HepG2 (cell line): ENCODE results near the gene SLC5A5. TPM values are rescaled to one million over a fixed set of nuclear protein-coding genes. Genes with fewer than 3 reads are reported as not detected.

Experiments used
- ATAC-seq: fragments of 200-7000 bp; cut with Tn5 transposase; 3 replicates; pipeline ENCODE4 v1.9.1; 2020; ENCODE audit warnings: mild to moderate bottlenecking, moderate library complexity
- BruUV-seq: library from RNA; stranded (reverse); fragments of 400-500 nt; replicated peaks from 2 replicates; lab custom pipeline; 2021; lab: Mats Ljungman, UMichigan
- CTCF ChIA-PET: fragments of 300-600 bp; formaldehyde crosslinking; extraction: SDS; loops from one replicate; lab custom pipeline; 2021; ENCODE audit warnings: low total read pairs, inconsistent platforms, low intra/inter-chr PET ratio; lab: Yijun Ruan, JAX
- POLR2A ChIA-PET: fragments of 350-600 bp; sonication (Branson Sonifier 250); formaldehyde crosslinking; loops from one replicate; lab custom pipeline; 2020; ENCODE audit warnings: antibody characterized with exemption, inconsistent platforms; lab: Yijun Ruan, JAX
- DNase-seq: peaks from one replicate; pipeline ENCODE4 v3.0.0-alpha.2; 2015; ENCODE audit warnings: low spot score
- FAIRE-seq: peaks from 3 replicates; lab custom pipeline; 2011; peaks lifted over from hg19 to GRCh38; lab: Jason Lieb, UNC
- H2AFZ ChIP-seq: one replicate; pipeline ENCODE4 v1.6.1; 2011; ENCODE audit warnings: low read length, inconsistent platforms
- H3K27ac ChIP-seq: fragments of 300-600 bp; 3 replicates; pipeline ENCODE4 v1.8.0; 2011; ENCODE audit warnings: mixed run types, mild to moderate bottlenecking, mixed read lengths, low read length, inconsistent platforms; ENCODE audit not compliant: insufficient read depth; ENCODE audit errors: extremely low read length
- H3K27me3 ChIP-seq, 2 experiments: fragments of 200-600 bp in 1 of 2; 2 replicates in 1 of 2; 3 replicates in 1 of 2; pipeline versions ENCODE4 v1.6.0 to v1.8.0; 2011; ENCODE audit warnings: low read length in 2 of 2, mild to moderate bottlenecking in 2 of 2, moderate library complexity in 2 of 2, inconsistent platforms in 1 of 2; ENCODE audit not compliant: insufficient read depth in 2 of 2, control insufficient read depth in 1 of 2
- H3K36me3 ChIP-seq, 2 experiments: fragments of 200-600 bp in 1 of 2; replicated peaks in 1 of 2; 2 replicates in 1 of 2; 3 replicates in 1 of 2; pipeline versions ENCODE4 v1.5.1 to v1.8.0; 2011; ENCODE audit warnings: low read length in 2 of 2, inconsistent platforms in 1 of 2; ENCODE audit not compliant: insufficient read depth in 2 of 2, control insufficient read depth in 1 of 2
- H3K4me1 ChIP-seq: 2 replicates; pipeline ENCODE4 v1.5.1; 2012; ENCODE audit warnings: low read length, inconsistent platforms; ENCODE audit not compliant: insufficient read depth
- H3K4me2 ChIP-seq: 2 replicates; pipeline ENCODE4 v1.6.0; 2011; ENCODE audit warnings: low read depth, low read length, inconsistent platforms
- H3K4me3 ChIP-seq, 3 experiments: fragments of 200-600 bp in 1 of 3; sonication (generic), shearing (Covaris generic) in 1 of 3; replicated peaks in 1 of 3; 2 replicates each; pipeline ENCODE4 v1.5.1; 2011 to 2016; ENCODE audit warnings: low read length in 3 of 3, inconsistent platforms in 2 of 3, low read depth in 2 of 3, mild to moderate bottlenecking in 2 of 3, control low read depth in 1 of 3, mixed read lengths in 1 of 3; ENCODE audit not compliant: insufficient read depth in 1 of 3
- H3K79me2 ChIP-seq: one replicate; pipeline ENCODE4 v1.6.1; 2011; ENCODE audit warnings: low read length, inconsistent platforms; ENCODE audit not compliant: insufficient read depth
- H3K9ac ChIP-seq: 2 replicates; pipeline ENCODE4 v1.6.0; 2011; ENCODE audit warnings: mild to moderate bottlenecking, low read depth, low read length, inconsistent platforms; ENCODE audit not compliant: insufficient read depth
- H3K9me3 ChIP-seq: 2 replicates; pipeline ENCODE4 v1.5.1; 2012; ENCODE audit warnings: mild to moderate bottlenecking, low read length
- H4K20me1 ChIP-seq: 2 replicates; pipeline ENCODE4 v1.6.0; 2011; ENCODE audit warnings: inconsistent platforms, mild to moderate bottlenecking, low read length, moderate library complexity; ENCODE audit not compliant: insufficient read depth
- EED ChIP-seq: sonication (generic); formaldehyde crosslinking; IDR thresholded peaks from 2 replicates; pipeline ENCODE4 v1.5.0; 2020; ENCODE audit warnings: mild to moderate bottlenecking, missing genetic modification reagents
- EZH2 ChIP-seq: conservative IDR thresholded peaks from 2 replicates; pipeline ENCODE4 v1.6.1; 2012; ENCODE audit warnings: mild to moderate bottlenecking, low read depth, low read length, moderate library complexity
- LCORL ChIP-seq, 2 experiments: fragments of 450-650 bp in 1 of 2; sonication (generic) in 1 of 2; formaldehyde crosslinking in 1 of 2; IDR thresholded peaks; 2 replicates each; pipeline versions ENCODE4 v1.5.0 to v1.6.1; 2017 to 2020; ENCODE audit warnings: antibody characterized with exemption in 1 of 2, missing genetic modification reagents in 1 of 2
- MTA1 ChIP-seq: sonication (generic); formaldehyde crosslinking; IDR thresholded peaks from 2 replicates; pipeline ENCODE4 v1.4.0; 2020; ENCODE audit warnings: missing genetic modification reagents, mild to moderate bottlenecking, borderline replicate concordance
- MYC ChIP-seq: sonication (generic); formaldehyde crosslinking; IDR thresholded peaks from 2 replicates; pipeline ENCODE4 v1.9.0; 2021; ENCODE audit warnings: missing genetic modification reagents, borderline replicate concordance
- NCOA2 ChIP-seq: sonication (generic); formaldehyde crosslinking; IDR thresholded peaks from 2 replicates; pipeline ENCODE4 v1.8.0; 2022; ENCODE audit warnings: inconsistent platforms
- RAD51 ChIP-seq: fragments of 450-650 bp; IDR thresholded peaks from 2 replicates; pipeline ENCODE4 v1.6.1; 2016; ENCODE audit warnings: borderline replicate concordance
- THYN1 ChIP-seq: sonication (generic); formaldehyde crosslinking; IDR thresholded peaks from 2 replicates; pipeline ENCODE4 v1.8.1; 2023; ENCODE audit warnings: low read depth, mild to moderate bottlenecking, moderate library complexity, missing genetic modification reagents, borderline replicate concordance
- TRIM24 ChIP-seq: sonication (generic); formaldehyde crosslinking; IDR thresholded peaks from 2 replicates; pipeline ENCODE4 v1.8.0; 2022; ENCODE audit warnings: mild to moderate bottlenecking, missing genetic modification reagents
- ZFP62 ChIP-seq: sonication (generic); formaldehyde crosslinking; IDR thresholded peaks from 2 replicates; pipeline ENCODE4 v1.4.0; 2020; ENCODE audit warnings: missing genetic modification reagents
- ZNF24 ChIP-seq: fragments of 450-650 bp; IDR thresholded peaks from 2 replicates; pipeline ENCODE4 v1.6.1; 2017; ENCODE audit warnings: antibody characterized with exemption, mild to moderate bottlenecking
- ZNF652 ChIP-seq: IDR thresholded peaks from 2 replicates; pipeline ENCODE4 v1.6.1; 2016; ENCODE audit warnings: low read depth, borderline replicate concordance
- ZNF768 ChIP-seq: sonication (generic); formaldehyde crosslinking; IDR thresholded peaks from 2 replicates; pipeline ENCODE4 v1.4.0; 2020; ENCODE audit warnings: missing genetic modification reagents
- WGBS: methylation state at CpG from one replicate; pipeline ENCODE4 v1.1.6; 2017; ENCODE audit warnings: low lambda C conversion rate; 5-methylcytosine and 5-hydroxymethylcytosine counted together
- in situ Hi-C: cut with HindIII; loops from 2 replicates; pipeline ENCODE4 v1.10.0; 2017; ENCODE audit warnings: low pct_unique_long_range_greater_than_20kb; ENCODE audit not compliant: extremely low pct_ligation_motif_present
- intact Hi-C: fragments of 100-400 bp; cut with micrococcal nuclease; formaldehyde crosslinking; loops from one replicate; pipeline ENCODE4 v1.10.0; 2022; ENCODE audit not compliant: unreplicated experiment
- polyA plus RNA-seq, 8 experiments: library from polyadenylated mRNA; depleted of rRNA in 3 of 8; stranded (reverse) in 7 of 8; unstranded in 1 of 8; fragments of >200 nt; fragmentation: Illumina TruSeq in 4 of 8; extraction: Trizol in 4 of 8; gene quantifications; 2 replicates each; pipeline versions ENCODE4 v1.2.1 to v1.2.3, GENCODE V29; 2011 to 2016; ENCODE audit warnings: low read depth in 4 of 8, missing spikeins in 1 of 8, mixed read lengths in 1 of 8; ENCODE audit not compliant: insufficient read depth in 1 of 8
- total RNA-seq, 5 experiments: library from RNA; depleted of rRNA; stranded (reverse); fragments of >200 nt; fragmentation: Illumina TruSeq; extraction: Trizol; gene quantifications; 2 replicates each; pipeline ENCODE4 v1.2.3, GENCODE V29; 2016; ENCODE audit warnings: low read depth in 1 of 5
- TF ChIP-seq, protein P1 (sequence below): sonication (generic); formaldehyde crosslinking; IDR thresholded peaks from 2 replicates; pipeline ENCODE4 v1.4.0; 2020; ENCODE audit warnings: mild to moderate bottlenecking, missing genetic modification reagents, borderline replicate concordance
- TF ChIP-seq, protein P2 (sequence below): fragments of 450-650 bp; IDR thresholded peaks from 2 replicates; pipeline ENCODE4 v1.6.1; 2016

Gene SLC5A5
- total and polyA plus RNA-seq, 2 of the 13 experiments (the other 11 are each of a cell fraction or from before 2014, with no cell fraction given): not detected

DNA sequence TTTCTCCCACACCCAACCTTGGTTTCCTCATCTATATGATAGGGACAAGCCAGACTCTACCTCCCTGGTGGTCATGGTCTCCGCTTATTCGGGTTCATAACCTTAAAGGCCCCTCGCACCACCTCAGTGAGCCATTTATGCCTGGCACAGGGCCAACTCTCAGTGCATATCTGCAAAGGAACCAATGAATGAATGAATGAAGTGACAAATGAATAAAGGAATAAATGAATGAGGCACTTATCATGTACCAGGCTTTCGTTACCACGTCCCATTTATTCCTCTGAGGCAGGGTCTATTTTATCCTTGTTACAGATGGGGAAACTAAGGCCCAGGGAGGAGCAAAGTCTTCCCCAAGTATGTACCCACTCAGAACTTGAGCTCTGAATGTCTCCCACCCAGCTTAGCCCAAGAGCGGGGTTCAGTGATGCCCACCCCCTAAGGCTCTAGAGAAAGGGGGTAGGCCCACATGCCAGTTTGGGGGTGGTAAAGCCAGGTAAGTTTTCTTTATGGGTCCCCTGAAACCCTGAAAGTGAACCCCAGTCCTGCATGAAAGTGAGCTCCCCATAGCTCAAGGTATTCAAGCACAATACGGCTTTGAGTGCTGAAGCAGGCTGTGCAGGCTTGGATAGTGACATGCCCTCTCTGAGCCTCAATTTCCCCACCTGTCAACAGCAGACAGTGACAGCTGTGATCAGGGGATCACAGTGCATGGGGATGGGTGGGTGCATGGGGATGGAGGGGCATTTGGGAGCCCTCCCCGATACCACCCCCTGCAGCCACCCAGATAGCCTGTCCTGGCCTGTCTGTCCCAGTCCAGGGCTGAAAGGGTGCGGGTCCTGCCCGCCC lies 490 bp upstream of the SLC5A5 start:
- H3K4me1 ChIP-seq: peaks cover 32% of the 10 kb centered on the region
- WGBS: 45% methylated on average over 6 of the region's 10 CpGs
- intact Hi-C loops (loop anchor here (5.0 kb wide), 1 partner anchor 126 kb away; no protein-coding TSS in a partner anchor), in situ Hi-C loops (no loop called here)
- peaks cover 6 to 38% of the 10 kb centered on the region in 2 experiments; a peak in 4 of 5 replicates for H3K27me3 ChIP-seq
- no peak for DNase-seq
- ChIA-PET CTCF (interaction anchor here (1.2 to 3.6 kb wide), 3 partner anchors 61 to 126 kb away, joined by 4 to 32 read pairs (median 10); partner anchors contain the start of gene CCDC124), POLR2A (interaction anchor here (0.7 to 4.3 kb wide), 3 partner anchors 12 to 127 kb away, joined by 3 to 26 read pairs (median 9); partner anchors contain the start of genes CCDC124 and RPL18A)
- no peak overlapping the region for H3K9ac ChIP-seq
- peak overlapping the region; percentile 49; the same call in 1 of the 2 replicates for H3K4me2 ChIP-seq
- BruUV-seq: no TSS peak
- H3K27ac ChIP-seq: no peak overlapping the region
- ATAC-seq: no peak
- no peaks in the 10 kb centered on the region for H3K79me2 ChIP-seq
- H2AFZ ChIP-seq: no peak overlapping the region
- H3K36me3 ChIP-seq: no peaks in the 10 kb centered on the region
- no peaks in the 10 kb centered on the region for H4K20me1 ChIP-seq
- FAIRE-seq: no peak
- H3K4me3 ChIP-seq: no peak overlapping the region
- H3K9me3 ChIP-seq: no peaks in the 10 kb centered on the region
- TF ChIP-seq NCOA2 (CRISPR knock-in tag): no peak
- no peak for TF ChIP-seq THYN1 (CRISPR knock-in tag)
- TF ChIP-seq, protein P1, sequence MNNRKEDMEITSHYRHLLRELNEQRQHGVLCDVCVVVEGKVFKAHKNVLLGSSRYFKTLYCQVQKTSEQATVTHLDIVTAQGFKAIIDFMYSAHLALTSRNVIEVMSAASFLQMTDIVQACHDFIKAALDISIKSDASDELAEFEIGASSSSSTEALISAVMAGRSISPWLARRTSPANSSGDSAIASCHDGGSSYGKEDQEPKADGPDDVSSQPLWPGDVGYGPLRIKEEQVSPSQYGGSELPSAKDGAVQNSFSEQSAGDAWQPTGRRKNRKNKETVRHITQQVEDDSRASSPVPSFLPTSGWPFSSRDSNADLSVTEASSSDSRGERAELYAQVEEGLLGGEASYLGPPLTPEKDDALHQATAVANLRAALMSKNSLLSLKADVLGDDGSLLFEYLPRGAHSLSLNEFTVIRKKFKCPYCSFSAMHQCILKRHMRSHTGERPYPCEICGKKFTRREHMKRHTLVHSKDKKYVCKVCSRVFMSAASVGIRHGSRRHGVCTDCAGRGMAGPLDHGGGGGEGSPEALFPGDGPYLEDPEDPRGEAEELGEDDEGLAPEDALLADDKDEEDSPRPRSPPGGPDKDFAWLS: no peak
- no peak for TF ChIP-seq MYC
- TF ChIP-seq RAD51: no peak
- TF ChIP-seq, protein P2, sequence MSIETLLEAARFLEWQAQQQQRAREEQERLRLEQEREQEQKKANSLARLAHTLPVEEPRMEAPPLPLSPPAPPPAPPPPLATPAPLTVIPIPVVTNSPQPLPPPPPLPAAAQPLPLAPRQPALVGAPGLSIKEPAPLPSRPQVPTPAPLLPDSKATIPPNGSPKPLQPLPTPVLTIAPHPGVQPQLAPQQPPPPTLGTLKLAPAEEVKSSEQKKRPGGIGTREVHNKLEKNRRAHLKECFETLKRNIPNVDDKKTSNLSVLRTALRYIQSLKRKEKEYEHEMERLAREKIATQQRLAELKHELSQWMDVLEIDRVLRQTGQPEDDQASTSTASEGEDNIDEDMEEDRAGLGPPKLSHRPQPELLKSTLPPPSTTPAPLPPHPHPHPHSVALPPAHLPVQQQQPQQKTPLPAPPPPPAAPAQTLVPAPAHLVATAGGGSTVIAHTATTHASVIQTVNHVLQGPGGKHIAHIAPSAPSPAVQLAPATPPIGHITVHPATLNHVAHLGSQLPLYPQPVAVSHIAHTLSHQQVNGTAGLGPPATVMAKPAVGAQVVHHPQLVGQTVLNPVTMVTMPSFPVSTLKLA: no peak
- 0 out of 2 replicates have a peak, but pooled peaks have one; percentile 38 for TF ChIP-seq ZNF652
- TF ChIP-seq ZNF24: 0 out of 2 replicates have a peak, but pooled peaks have one; percentile 28
- TF ChIP-seq EZH2: 0 out of 2 replicates have a peak, but pooled peaks have one; percentile 45
- TF ChIP-seq ZNF768 (CRISPR knock-in tag): peak; percentile 87
- peak; percentile 54; the same call in 1 of the 2 replicates for TF ChIP-seq LCORL (IDR thresholded peaks at IDR 0.05)
- TF ChIP-seq LCORL (CRISPR knock-in tag; IDR thresholded peaks at IDR 0.05): no peak
- no peak for TF ChIP-seq MTA1 (CRISPR knock-in tag)
- no peak for TF ChIP-seq ZFP62
- TF ChIP-seq EED (CRISPR knock-in tag): no peak
- no peak for TF ChIP-seq TRIM24 (CRISPR knock-in tag)
